KMS-11 (cell line): Measurements from ENCODE around the gene NCK2.

Source experiments
- H2AFZ ChIP-seq: fragments of 200-600 bp; sonication (generic); 2 replicates; pipeline ENCODE4 v1.6.1; 2016; ENCODE audit warnings: antibody characterized with exemption, mixed run types, low read depth
- H3K27ac ChIP-seq: fragments of 200-600 bp; sonication (generic); 2 replicates; pipeline ENCODE4 v1.6.1; 2016; ENCODE audit warnings: mild to moderate bottlenecking, mixed run types
- H3K27me3 ChIP-seq: fragments of 200-600 bp; sonication (generic); 2 replicates; pipeline ENCODE4 v1.6.1; 2017; ENCODE audit warnings: mild to moderate bottlenecking, low read depth, mixed run types, moderate library complexity; ENCODE audit not compliant: insufficient read depth
- H3K36me3 ChIP-seq: fragments of 200-600 bp; sonication (generic); 2 replicates; pipeline ENCODE4 v1.6.1; 2017; ENCODE audit warnings: mild to moderate bottlenecking, mixed run types; ENCODE audit not compliant: insufficient read depth
- H3K4me1 ChIP-seq: fragments of 200-600 bp; sonication (generic); 2 replicates; pipeline ENCODE4 v1.6.1; 2016; ENCODE audit warnings: mild to moderate bottlenecking, low read depth, mixed run types; ENCODE audit not compliant: poor library complexity, severe bottlenecking
- H3K4me2 ChIP-seq: fragments of 200-600 bp; sonication (generic); 2 replicates; pipeline ENCODE4 v1.7.0; 2016; ENCODE audit warnings: mild to moderate bottlenecking, mixed run types
- H3K4me3 ChIP-seq: fragments of 200-600 bp; sonication (generic); IDR thresholded peaks from 2 replicates; pipeline ENCODE4 v1.6.1; 2017; ENCODE audit warnings: low read depth, low read length, mixed read lengths; ENCODE audit not compliant: insufficient read depth
- H3K79me2 ChIP-seq: fragments of 200-600 bp; sonication (generic); 2 replicates; pipeline ENCODE4 v1.6.1; 2016; ENCODE audit warnings: low read depth, mixed run types; ENCODE audit not compliant: insufficient read depth
- H3K9ac ChIP-seq: fragments of 200-600 bp; sonication (generic); 2 replicates; pipeline ENCODE4 v1.6.1; 2016; ENCODE audit warnings: mild to moderate bottlenecking, mixed run types
- H4K20me1 ChIP-seq: fragments of 200-600 bp; sonication (generic); 2 replicates; pipeline ENCODE4 v1.6.1; 2016; ENCODE audit warnings: mild to moderate bottlenecking, mixed run types; ENCODE audit not compliant: insufficient read depth
- TF ChIP-seq, protein P1 (sequence below): fragments of 200-600 bp; sonication (generic); conservative IDR thresholded peaks from 2 replicates; pipeline ENCODE4 v1.6.1; 2017; ENCODE audit warnings: low read depth, mild to moderate bottlenecking, antibody characterized with exemption, low read length, moderate library complexity, mixed read lengths

Gene NCK2

DNA sequence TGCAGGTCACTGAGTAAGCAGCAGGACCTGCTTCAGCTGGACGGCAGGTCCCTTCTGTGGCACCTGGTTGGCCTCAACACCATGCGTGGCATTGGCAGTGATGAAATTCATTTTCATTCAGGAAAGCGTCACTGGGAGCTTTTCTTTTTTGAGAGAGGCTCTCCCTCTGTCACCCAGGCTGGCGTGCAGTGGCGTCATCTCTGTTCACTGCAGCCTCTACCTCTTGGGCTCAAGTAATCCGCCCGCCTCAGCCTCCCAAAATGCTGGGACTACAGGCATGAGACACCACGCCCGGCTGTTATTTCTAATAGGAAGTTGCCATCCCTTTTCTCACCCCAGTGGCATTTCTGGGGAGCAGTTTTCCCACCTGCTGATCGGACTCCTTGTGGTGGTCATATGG is 39.3 kb downstream of the NCK2 start:
- Histone ChIP-seq H3K4me3 (no peak overlapping the region), H3K4me2 (no peak overlapping the region), H3K4me1 (peaks cover 35% of the 10 kb centered on the region), H3K27ac (no peak overlapping the region), H3K36me3 (no peaks in the 10 kb centered on the region), H2AFZ (no peak overlapping the region), H3K9ac (no peak overlapping the region), H3K79me2 (peaks cover 49% of the 10 kb centered on the region; the same call in 1 of the 2 replicates), H3K27me3 (no peaks in the 10 kb centered on the region), H4K20me1 (no peaks in the 10 kb centered on the region)
- TF ChIP-seq, protein P1, sequence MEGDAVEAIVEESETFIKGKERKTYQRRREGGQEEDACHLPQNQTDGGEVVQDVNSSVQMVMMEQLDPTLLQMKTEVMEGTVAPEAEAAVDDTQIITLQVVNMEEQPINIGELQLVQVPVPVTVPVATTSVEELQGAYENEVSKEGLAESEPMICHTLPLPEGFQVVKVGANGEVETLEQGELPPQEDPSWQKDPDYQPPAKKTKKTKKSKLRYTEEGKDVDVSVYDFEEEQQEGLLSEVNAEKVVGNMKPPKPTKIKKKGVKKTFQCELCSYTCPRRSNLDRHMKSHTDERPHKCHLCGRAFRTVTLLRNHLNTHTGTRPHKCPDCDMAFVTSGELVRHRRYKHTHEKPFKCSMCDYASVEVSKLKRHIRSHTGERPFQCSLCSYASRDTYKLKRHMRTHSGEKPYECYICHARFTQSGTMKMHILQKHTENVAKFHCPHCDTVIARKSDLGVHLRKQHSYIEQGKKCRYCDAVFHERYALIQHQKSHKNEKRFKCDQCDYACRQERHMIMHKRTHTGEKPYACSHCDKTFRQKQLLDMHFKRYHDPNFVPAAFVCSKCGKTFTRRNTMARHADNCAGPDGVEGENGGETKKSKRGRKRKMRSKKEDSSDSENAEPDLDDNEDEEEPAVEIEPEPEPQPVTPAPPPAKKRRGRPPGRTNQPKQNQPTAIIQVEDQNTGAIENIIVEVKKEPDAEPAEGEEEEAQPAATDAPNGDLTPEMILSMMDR, result no peak

- TF ChIP-seq, protein P1, result no peak
- H4K20me1 ChIP-seq, result no peaks in the 10 kb centered on the region
- no peak overlapping the region for H2AFZ ChIP-seq
- peaks cover 49% of the 10 kb centered on the region; the same call in 1 of the 2 replicates for H3K79me2 ChIP-seq
- no peaks in the 10 kb centered on the region for H3K36me3 ChIP-seq
- no peak overlapping the region for H3K27ac ChIP-seq
- H3K9ac ChIP-seq, result no peak overlapping the region
- peaks cover 35% of the 10 kb centered on the region for H3K4me1 ChIP-seq
- no peak overlapping the region for H3K4me2 ChIP-seq
- H3K4me3 ChIP-seq, result no peak overlapping the region
- H3K27me3 ChIP-seq, result no peaks in the 10 kb centered on the region
Measured at GRCh38 chr2:105784589-105784988, 39.9 kb downstream of the NCK2 start.

DNA sequence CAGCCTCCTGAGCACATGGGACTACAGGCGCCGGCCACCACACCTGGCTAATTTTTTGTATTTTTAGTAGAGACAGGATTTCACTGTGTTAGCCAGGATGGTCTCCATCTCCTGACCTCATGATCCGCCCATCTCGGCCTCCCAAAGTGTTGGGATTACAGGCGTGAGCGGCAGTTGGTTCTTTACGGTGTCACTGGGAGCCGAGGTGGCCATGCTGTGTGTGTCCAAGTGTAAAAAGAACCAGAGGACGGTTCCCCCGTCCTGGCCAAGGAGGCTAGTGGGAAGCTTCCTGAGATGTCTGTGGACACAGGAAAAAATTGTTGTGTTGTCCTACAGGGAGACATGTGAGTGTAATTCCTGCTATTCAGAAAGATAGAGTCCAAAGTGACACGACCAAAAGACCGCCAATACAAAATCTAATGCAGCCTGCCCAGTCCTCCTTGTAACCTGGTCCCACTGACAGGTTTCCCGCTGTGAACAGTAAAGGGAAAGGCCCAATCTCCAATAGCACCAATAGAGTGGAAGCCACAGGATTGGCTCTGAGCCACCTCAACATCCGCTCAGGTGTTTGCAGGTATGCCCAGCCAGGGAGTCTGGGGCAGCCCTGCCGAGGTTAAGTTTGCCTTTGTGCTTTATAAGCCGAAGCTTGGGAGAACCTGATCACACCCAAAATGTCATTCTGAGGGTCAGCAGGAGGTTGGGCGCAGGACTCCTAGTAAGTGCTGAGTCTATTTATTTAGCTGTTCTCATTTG is 40.6 kb downstream of the NCK2 start:
- Histone ChIP-seq H3K4me1 (peaks cover 42% of the 10 kb centered on the region), H3K36me3 (no peaks in the 10 kb centered on the region), H3K79me2 (peaks cover 49% of the 10 kb centered on the region; the same call in 1 of the 2 replicates), H3K4me2 (no peak overlapping the region), H3K27ac (no peak overlapping the region), H3K4me3 (no peak overlapping the region), H3K27me3 (no peaks in the 10 kb centered on the region), H3K9ac (no peak overlapping the region), H2AFZ (no peak overlapping the region), H4K20me1 (no peaks in the 10 kb centered on the region)
- TF ChIP-seq, protein P1, result no peak

DNA sequence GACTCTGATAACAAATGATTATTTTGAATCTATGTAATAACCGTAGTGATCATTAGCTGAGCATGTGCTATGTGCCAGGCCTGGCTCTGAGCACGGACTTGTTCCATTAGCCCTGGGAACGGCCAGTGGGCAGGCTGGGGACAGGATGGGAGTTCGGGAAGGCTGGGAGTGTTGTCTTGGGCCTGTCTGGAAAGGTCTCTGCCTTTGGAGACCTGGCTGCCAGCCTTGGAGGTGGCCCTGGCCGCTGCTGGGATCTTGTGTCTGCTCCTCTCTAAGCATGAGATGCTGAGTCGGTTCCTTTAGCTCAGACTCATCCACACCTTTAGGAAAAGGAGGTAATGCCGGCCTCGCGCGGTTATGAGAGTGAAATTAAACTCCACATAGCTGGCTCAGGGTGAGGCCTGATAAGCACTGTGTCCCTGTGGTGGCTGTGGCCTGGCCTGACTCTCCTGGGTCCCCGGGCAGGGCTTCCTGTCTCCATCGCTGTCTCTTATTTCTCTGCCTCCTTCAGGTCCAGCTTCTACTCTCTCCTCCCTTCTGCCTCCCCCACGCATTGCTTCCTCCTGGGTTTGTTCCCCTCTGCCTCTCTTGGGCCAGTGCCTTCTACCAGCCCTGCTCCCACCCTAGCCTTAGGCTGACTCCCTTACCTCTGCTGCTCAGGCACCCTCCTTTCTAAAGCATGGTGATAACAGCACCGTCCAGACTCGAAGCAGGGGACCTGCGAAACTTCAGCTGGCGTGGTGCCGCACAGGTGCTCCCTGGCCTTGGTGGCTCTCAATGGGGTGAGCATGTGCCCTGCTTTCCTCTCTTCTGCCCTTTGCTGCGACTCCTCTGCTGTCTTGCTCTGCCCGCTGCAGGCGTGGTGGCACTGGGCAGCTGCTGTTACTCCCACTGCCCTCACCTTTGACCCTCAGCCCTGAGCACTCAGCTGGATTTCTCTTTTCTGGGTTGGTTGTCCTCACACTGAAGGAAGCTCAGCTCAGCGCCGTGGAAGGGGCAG is 41.8 kb downstream of the NCK2 start:
- Histone ChIP-seq H3K79me2 (peaks cover 51% of the 10 kb centered on the region), H3K9ac (no peak overlapping the region; the same call in 1 of the 2 replicates), H4K20me1 (no peaks in the 10 kb centered on the region), H3K27ac (peak overlapping the region; percentile 29; the same call in 1 of the 2 replicates), H3K27me3 (no peaks in the 10 kb centered on the region), H3K4me3 (no peak overlapping the region), H3K4me1 (peaks cover 55% of the 10 kb centered on the region), H2AFZ (no peak overlapping the region), H3K4me2 (peak overlapping the region; percentile 30; the same call in 1 of the 2 replicates), H3K36me3 (no peaks in the 10 kb centered on the region)
- TF ChIP-seq, protein P1, result no peak
